ENCODE data around the gene NEDD4L.

- TF ChIP-seq CTCF (IDR thresholded peaks at IDR 0.05): no peak
- no peak for TF ChIP-seq POLR2AphosphoS5 (IDR thresholded peaks at IDR 0.05; ENCODE audit: low read depth, low read length)
Observed at GRCh38 chr18:58228762-58229161, 184.7 kb downstream of the NEDD4L start.
